ENCODE measurements around the gene SMC6.

Gene SMC6

GRCh38 chr2:17718689-17719088 lies 34.9 kb downstream of the SMC6 start:
- Histone ChIP-seq H3K9me3 (ENCODE audit: control insufficient read depth, low read length) (no peaks in the 10 kb centered on the region), H3K27ac (ENCODE audit: insufficient read depth, low read depth, low read length, poor library complexity, severe bottlenecking) (no peak overlapping the region), H3K36me3 (ENCODE audit: control insufficient read depth, insufficient read depth, low read length) (peaks cover 18% of the 10 kb centered on the region), H3K4me1 (ENCODE audit: control insufficient read depth, insufficient read depth, low read length) (no peaks in the 10 kb centered on the region), H3K4me3 (ENCODE audit: insufficient read depth, low read depth, low read length) (no peak overlapping the region), H3K27me3 (ENCODE audit: control insufficient read depth, insufficient read depth, low read length, poor library complexity, severe bottlenecking) (no peaks in the 10 kb centered on the region)
- 88 to 92% methylated on average over 4 to 5 of the region's 5 CpGs for WGBS, 2 experiments

- H3K27ac ChIP-seq (ENCODE audit: insufficient read depth, low read depth, low read length, poor library complexity, severe bottlenecking) = no peak overlapping the region
- peaks cover 25% of the 10 kb centered on the region for H3K36me3 ChIP-seq (ENCODE audit: control insufficient read depth, insufficient read depth, low read length)
- no peak overlapping the region for H3K4me3 ChIP-seq (ENCODE audit: insufficient read depth, low read depth, low read length)
- H3K4me1 ChIP-seq (ENCODE audit: control insufficient read depth, insufficient read depth, low read length) = no peaks in the 10 kb centered on the region
- 92% methylated on average over 3 to 4 of the region's 4 CpGs for WGBS, 2 experiments
- H3K27me3 ChIP-seq (ENCODE audit: control insufficient read depth, insufficient read depth, low read length, poor library complexity, severe bottlenecking) = no peaks in the 10 kb centered on the region
- no peaks in the 10 kb centered on the region for H3K9me3 ChIP-seq (ENCODE audit: control insufficient read depth, low read length)
Measured at GRCh38 chr2:17717666-17718065, 35.9 kb downstream of the SMC6 start.

DNA sequence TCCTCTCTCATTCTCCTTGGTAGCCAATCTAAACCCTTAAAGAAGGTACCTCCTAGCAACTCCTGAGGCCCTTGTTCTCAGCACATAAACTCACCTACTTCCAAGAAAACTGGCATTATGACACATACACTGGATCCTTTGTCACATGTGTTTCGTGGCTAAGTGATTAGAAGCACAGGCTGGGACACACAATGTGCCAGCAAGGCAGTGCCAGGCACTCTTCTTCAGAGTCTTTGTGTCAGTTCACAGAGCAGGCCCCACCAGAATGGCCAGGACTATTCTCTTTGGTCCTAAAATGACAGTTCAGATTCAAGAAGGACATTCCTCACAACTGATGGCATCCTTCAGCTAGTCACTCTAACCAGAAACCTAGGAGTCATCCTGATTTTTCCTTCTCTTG lies 40.3 kb downstream of the SMC6 start:
- Histone ChIP-seq H3K4me3 (ENCODE audit: insufficient read depth, low read depth, low read length) (no peak overlapping the region), H3K27ac (ENCODE audit: insufficient read depth, low read depth, low read length, poor library complexity, severe bottlenecking) (no peak overlapping the region), H3K4me1 (ENCODE audit: control insufficient read depth, insufficient read depth, low read length) (no peaks in the 10 kb centered on the region), H3K27me3 (ENCODE audit: control insufficient read depth, insufficient read depth, low read length, poor library complexity, severe bottlenecking) (no peaks in the 10 kb centered on the region), H3K9me3 (ENCODE audit: control insufficient read depth, low read length) (no peaks in the 10 kb centered on the region), H3K36me3 (ENCODE audit: control insufficient read depth, insufficient read depth, low read length) (peaks cover 27% of the 10 kb centered on the region)
- 91 to 97% methylated on average over 1 of the region's 1 CpG for WGBS, 2 experiments

- no peaks in the 10 kb centered on the region for H3K27me3 ChIP-seq (ENCODE audit: control insufficient read depth, insufficient read depth, low read length, poor library complexity, severe bottlenecking)
- WGBS, 2 experiments = 93% methylated on average over 8 to 9 of the region's 9 CpGs
- no peaks in the 10 kb centered on the region for H3K9me3 ChIP-seq (ENCODE audit: control insufficient read depth, low read length)
- H3K4me1 ChIP-seq (ENCODE audit: control insufficient read depth, insufficient read depth, low read length) = no peaks in the 10 kb centered on the region
- no peak overlapping the region for H3K4me3 ChIP-seq (ENCODE audit: insufficient read depth, low read depth, low read length)
- H3K27ac ChIP-seq (ENCODE audit: insufficient read depth, low read depth, low read length, poor library complexity, severe bottlenecking) = no peak overlapping the region
- H3K36me3 ChIP-seq (ENCODE audit: control insufficient read depth, insufficient read depth, low read length) = peaks cover 27% of the 10 kb centered on the region
Measured at GRCh38 chr2:17710547-17711248, 42.9 kb downstream of the SMC6 start.

GRCh38 chr2:17709897-17710296 lies 43.7 kb downstream of the SMC6 start:
- no peaks in the 10 kb centered on the region for H3K4me1 ChIP-seq (ENCODE audit: control insufficient read depth, insufficient read depth, low read length)
- no peaks in the 10 kb centered on the region for H3K27me3 ChIP-seq (ENCODE audit: control insufficient read depth, insufficient read depth, low read length, poor library complexity, severe bottlenecking)
- 96% methylated on average over 2 of the region's 2 CpGs for WGBS, 2 experiments
- no peaks in the 10 kb centered on the region for H3K9me3 ChIP-seq (ENCODE audit: control insufficient read depth, low read length)
- no peak overlapping the region for H3K27ac ChIP-seq (ENCODE audit: insufficient read depth, low read depth, low read length, poor library complexity, severe bottlenecking)
- H3K4me3 ChIP-seq (ENCODE audit: insufficient read depth, low read depth, low read length) = no peak overlapping the region
- H3K36me3 ChIP-seq (ENCODE audit: control insufficient read depth, insufficient read depth, low read length) = peaks cover 27% of the 10 kb centered on the region

DNA sequence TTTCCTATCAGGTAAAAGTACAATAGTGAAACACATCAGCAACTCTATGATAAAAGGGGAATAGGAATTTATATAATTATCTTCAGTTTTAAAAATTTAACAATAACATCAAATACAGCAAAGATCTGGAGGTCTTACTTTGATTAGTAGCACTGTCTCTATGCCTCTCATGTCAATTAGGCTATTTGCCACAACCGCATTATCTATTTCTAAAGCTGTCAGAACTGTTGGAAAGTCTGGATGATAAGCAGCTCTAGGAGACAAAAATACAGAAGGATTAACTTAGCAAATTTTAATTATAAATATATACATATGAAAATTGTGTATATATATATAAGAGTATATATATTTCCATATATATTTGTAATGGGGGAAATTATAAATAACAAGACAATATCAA lies 45.1 kb downstream of the SMC6 start:
- WGBS, 2 experiments = 91% methylated on average over 1 of the region's 1 CpG; no CpG with 5 or more reads in 1 of the 2 experiments
- peaks cover 25% of the 10 kb centered on the region for H3K36me3 ChIP-seq (ENCODE audit: control insufficient read depth, insufficient read depth, low read length)
- no peaks in the 10 kb centered on the region for H3K4me1 ChIP-seq (ENCODE audit: control insufficient read depth, insufficient read depth, low read length)
- H3K9me3 ChIP-seq (ENCODE audit: control insufficient read depth, low read length) = no peaks in the 10 kb centered on the region
- no peak overlapping the region for H3K4me3 ChIP-seq (ENCODE audit: insufficient read depth, low read depth, low read length)
- H3K27me3 ChIP-seq (ENCODE audit: control insufficient read depth, insufficient read depth, low read length, poor library complexity, severe bottlenecking) = no peaks in the 10 kb centered on the region
- H3K27ac ChIP-seq (ENCODE audit: insufficient read depth, low read depth, low read length, poor library complexity, severe bottlenecking) = no peak overlapping the region

GRCh38 chr2:17706845-17707244 lies 46.8 kb downstream of the SMC6 start:
- H3K4me3 ChIP-seq (ENCODE audit: insufficient read depth, low read depth, low read length) = no peak overlapping the region
- 88 to 95% methylated on average over 4 of the region's 4 CpGs for WGBS, 2 experiments
- H3K4me1 ChIP-seq (ENCODE audit: control insufficient read depth, insufficient read depth, low read length) = no peaks in the 10 kb centered on the region
- no peak overlapping the region for H3K27ac ChIP-seq (ENCODE audit: insufficient read depth, low read depth, low read length, poor library complexity, severe bottlenecking)
- no peaks in the 10 kb centered on the region for H3K9me3 ChIP-seq (ENCODE audit: control insufficient read depth, low read length)
- H3K36me3 ChIP-seq (ENCODE audit: control insufficient read depth, insufficient read depth, low read length) = peaks cover 17% of the 10 kb centered on the region
- H3K27me3 ChIP-seq (ENCODE audit: control insufficient read depth, insufficient read depth, low read length, poor library complexity, severe bottlenecking) = no peaks in the 10 kb centered on the region

GRCh38 chr2:17690776-17691175 lies 62.8 kb downstream of the SMC6 start:
- H3K9me3 ChIP-seq (ENCODE audit: control insufficient read depth, low read length) = no peaks in the 10 kb centered on the region
- peaks cover 14% of the 10 kb centered on the region for H3K36me3 ChIP-seq (ENCODE audit: control insufficient read depth, insufficient read depth, low read length)
- no peaks in the 10 kb centered on the region for H3K4me1 ChIP-seq (ENCODE audit: control insufficient read depth, insufficient read depth, low read length)
- H3K4me3 ChIP-seq (ENCODE audit: insufficient read depth, low read depth, low read length) = no peak overlapping the region
- H3K27me3 ChIP-seq (ENCODE audit: control insufficient read depth, insufficient read depth, low read length, poor library complexity, severe bottlenecking) = no peaks in the 10 kb centered on the region
- WGBS, 2 experiments = 97 to 98% methylated on average over 4 to 6 of the region's 7 CpGs
- no peak overlapping the region for H3K27ac ChIP-seq (ENCODE audit: insufficient read depth, low read depth, low read length, poor library complexity, severe bottlenecking)

DNA sequence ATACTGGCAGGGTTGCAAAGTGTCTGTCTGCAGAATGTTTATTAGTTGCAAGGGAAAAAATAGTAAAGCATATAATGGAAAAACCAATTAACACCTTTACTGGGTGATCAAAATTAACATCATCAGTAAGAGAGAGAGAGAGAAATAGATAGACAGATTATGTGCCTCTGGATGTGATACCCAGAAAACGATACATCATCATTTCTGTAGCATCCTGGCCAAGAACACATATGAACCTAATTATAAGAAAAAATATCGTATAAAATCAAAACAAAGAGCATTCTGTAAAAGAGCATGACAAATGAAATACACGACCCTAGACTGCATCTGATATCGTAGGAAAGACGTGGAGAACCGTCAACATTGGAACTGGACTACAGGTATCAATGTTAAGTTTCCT lies 64.6 kb downstream of the SMC6 start:
- WGBS, 2 experiments = 95 to 97% methylated on average over 6 of the region's 6 CpGs

GRCh38 chr2:17688600-17688999 lies 65.0 kb downstream of the SMC6 start:
- Histone ChIP-seq H3K27ac (ENCODE audit: insufficient read depth, low read depth, low read length, poor library complexity, severe bottlenecking) (no peak overlapping the region), H3K9me3 (ENCODE audit: control insufficient read depth, low read length) (no peaks in the 10 kb centered on the region), H3K36me3 (ENCODE audit: control insufficient read depth, insufficient read depth, low read length) (peaks cover 3% of the 10 kb centered on the region), H3K4me3 (ENCODE audit: insufficient read depth, low read depth, low read length) (no peak overlapping the region), H3K27me3 (ENCODE audit: control insufficient read depth, insufficient read depth, low read length, poor library complexity, severe bottlenecking) (no peaks in the 10 kb centered on the region), H3K4me1 (ENCODE audit: control insufficient read depth, insufficient read depth, low read length) (no peaks in the 10 kb centered on the region)
- 94 to 96% methylated on average over 1 of the region's 1 CpG for WGBS, 2 experiments

More for the DNA sequence above, 64.6 kb downstream of the SMC6 start:
- Histone ChIP-seq H3K36me3 (ENCODE audit: control insufficient read depth, insufficient read depth, low read length) (peaks cover 7% of the 10 kb centered on the region), H3K9me3 (ENCODE audit: control insufficient read depth, low read length) (no peaks in the 10 kb centered on the region), H3K27ac (ENCODE audit: insufficient read depth, low read depth, low read length, poor library complexity, severe bottlenecking) (no peak overlapping the region), H3K4me1 (ENCODE audit: control insufficient read depth, insufficient read depth, low read length) (no peaks in the 10 kb centered on the region), H3K4me3 (ENCODE audit: insufficient read depth, low read depth, low read length) (no peak overlapping the region), H3K27me3 (ENCODE audit: control insufficient read depth, insufficient read depth, low read length, poor library complexity, severe bottlenecking) (no peaks in the 10 kb centered on the region)

Measured in ectodermal cell (in vitro differentiated cells).